PC-3 (cell line): ENCODE results near the gene MAP2K1.
"Not testable (repeated sequence)": the region's sequence is repeated elsewhere in the genome, so short reads cannot be mapped to it uniquely, and the experiment has no call there.

Experiments used
- CTCF ChIP-seq: fragments of 300-600 bp; sonication (generic); conservative IDR thresholded peaks from 2 replicates; pipeline ENCODE4 v1.5.1; 2017; ENCODE audit warnings: antibody characterized with exemption, low read depth, mild to moderate bottlenecking, low read length
- EZH2 ChIP-seq: fragments of 300-600 bp; sonication (generic); IDR thresholded peaks from one replicate; pipeline ENCODE4 v1.6.1; 2017; ENCODE audit warnings: antibody characterized with exemption, mild to moderate bottlenecking, low read length; ENCODE audit not compliant: unreplicated experiment
- EZH2phosphoT487 ChIP-seq: fragments of 300-600 bp; sonication (generic); IDR thresholded peaks from 2 replicates; pipeline ENCODE4 v1.6.1; 2018; ENCODE audit warnings: mild to moderate bottlenecking, antibody characterized with exemption, low read length, borderline replicate concordance

- TF ChIP-seq CTCF, EZH2, EZH2phosphoT487: not testable (repeated sequence)
Measured at GRCh38 chr15:66348530-66348929, 38.2 kb upstream of the MAP2K1 start.
